Suprapubic skin (tissue), 4 donors: Measurements from ENCODE around the gene FCAMR.

Source experiments
- CTCF ChIP-seq, 2 donors: fragments of 200-600 bp in 1 of 2; fragments of 450-650 bp in 1 of 2; sonication (generic) in 1 of 2; IDR thresholded peaks; one replicate each; pipeline ENCODE4 v1.5.1; 2016 to 2019; ENCODE audit warnings: antibody characterized with exemption in 2 of 2, mild to moderate bottlenecking in 1 of 2, moderate library complexity in 1 of 2
- EP300 ChIP-seq: sonication (generic); formaldehyde crosslinking; IDR thresholded peaks from one replicate; pipeline ENCODE4 v1.6.1; 2017; ENCODE audit warnings: antibody characterized with exemption
- POLR2A ChIP-seq, 2 donors: fragments of 450-650 bp; IDR thresholded peaks; one replicate each; pipeline ENCODE4 v1.6.1; 2017; ENCODE audit warnings: antibody characterized with exemption in 2 of 2, mild to moderate bottlenecking in 2 of 2, moderate library complexity in 2 of 2
- POLR2AphosphoS5 ChIP-seq, 3 donors: sonication (generic); formaldehyde crosslinking; IDR thresholded peaks; one replicate each; pipeline ENCODE4 v1.6.1; 2017; ENCODE audit warnings: antibody characterized with exemption in 3 of 3

- TF ChIP-seq POLR2AphosphoS5 (IDR thresholded peaks at IDR 0.05) (no peak), CTCF (IDR thresholded peaks at IDR 0.05) (no peak), POLR2A (IDR thresholded peaks at IDR 0.05) (no peak), EP300 (no peak)
Observed at GRCh38 chr1:206952171-206952570, 18.1 kb downstream of the FCAMR start.
